OCI-LY3 (cell line): ENCODE measurements around the gene SH3RF3.

Experiments used
- H2AFZ ChIP-seq: fragments of 200-600, 300-600 bp; shearing (Covaris generic); 2 replicates; pipeline ENCODE4 v1.6.0; 2014; ENCODE audit warnings: antibody characterized with exemption, low read depth, low read length
- H3K27ac ChIP-seq: fragments of 200-600, 300-600 bp; sonication (generic); 2 replicates; pipeline ENCODE4 v1.5.1; 2014; ENCODE audit warnings: mild to moderate bottlenecking, low read length, moderate library complexity, mixed read lengths
- H3K27me3 ChIP-seq: fragments of 200-600, 300-600 bp; sonication (generic); 2 replicates; pipeline ENCODE4 v1.6.1; 2014; ENCODE audit warnings: low read depth, low read length, mixed read lengths
- H3K36me3 ChIP-seq: fragments of 200-600, 300-600 bp; sonication (generic); replicated peaks from 2 replicates; pipeline ENCODE3; 2014; ENCODE audit warnings: low read depth, low read length, mixed read lengths
- H3K4me1 ChIP-seq: fragments of 300-600, 200-600 bp; sonication (generic); 2 replicates; pipeline ENCODE4 v1.6.1; 2014; ENCODE audit warnings: low read length, mixed read lengths
- H3K4me2 ChIP-seq: fragments of 200-600, 300-600 bp; sonication (generic); 2 replicates; pipeline ENCODE4 v1.6.1; 2014; ENCODE audit warnings: low read length, mixed read lengths
- H3K4me3 ChIP-seq: fragments of 300-600, 200-600 bp; sonication (generic); 2 replicates; pipeline ENCODE4 v1.5.1; 2014; ENCODE audit warnings: antibody characterized with exemption, mild to moderate bottlenecking, low read length, moderate library complexity
- H3K79me2 ChIP-seq: fragments of 300-600, 200-600 bp; shearing (Covaris generic); 2 replicates; pipeline ENCODE4 v1.6.1; 2014; ENCODE audit warnings: mild to moderate bottlenecking, low read length, mixed read lengths
- H3K9ac ChIP-seq: fragments of 300-600, 200-600 bp; shearing (Covaris generic); 2 replicates; pipeline ENCODE4 v1.6.0; 2014; ENCODE audit warnings: mild to moderate bottlenecking, low read length, moderate library complexity
- H3K9me3 ChIP-seq: fragments of 200-600, 300-600 bp; shearing (Covaris generic); 2 replicates; pipeline ENCODE4 v1.6.1; 2014; ENCODE audit warnings: low read length, mixed read lengths; ENCODE audit not compliant: insufficient read depth
- H4K20me1 ChIP-seq: fragments of 200-600, 300-600 bp; sonication (generic); 2 replicates; pipeline ENCODE4 v1.6.1; 2016; ENCODE audit warnings: low read length, mixed read lengths; ENCODE audit not compliant: insufficient read depth
- EZH2phosphoT487 ChIP-seq: fragments of 200-600 bp; shearing (Covaris generic); IDR thresholded peaks from 2 replicates; pipeline ENCODE4 v1.6.1; 2018; ENCODE audit warnings: antibody characterized with exemption, mixed run types, low read depth
- TF ChIP-seq, protein P1 (sequence below): fragments of 200-600, 300-600 bp; sonication (generic); IDR thresholded peaks from 2 replicates; pipeline ENCODE4 v1.5.1; 2014; ENCODE audit warnings: antibody characterized with exemption, low read length, low read depth

The SH3RF3 gene

DNA sequence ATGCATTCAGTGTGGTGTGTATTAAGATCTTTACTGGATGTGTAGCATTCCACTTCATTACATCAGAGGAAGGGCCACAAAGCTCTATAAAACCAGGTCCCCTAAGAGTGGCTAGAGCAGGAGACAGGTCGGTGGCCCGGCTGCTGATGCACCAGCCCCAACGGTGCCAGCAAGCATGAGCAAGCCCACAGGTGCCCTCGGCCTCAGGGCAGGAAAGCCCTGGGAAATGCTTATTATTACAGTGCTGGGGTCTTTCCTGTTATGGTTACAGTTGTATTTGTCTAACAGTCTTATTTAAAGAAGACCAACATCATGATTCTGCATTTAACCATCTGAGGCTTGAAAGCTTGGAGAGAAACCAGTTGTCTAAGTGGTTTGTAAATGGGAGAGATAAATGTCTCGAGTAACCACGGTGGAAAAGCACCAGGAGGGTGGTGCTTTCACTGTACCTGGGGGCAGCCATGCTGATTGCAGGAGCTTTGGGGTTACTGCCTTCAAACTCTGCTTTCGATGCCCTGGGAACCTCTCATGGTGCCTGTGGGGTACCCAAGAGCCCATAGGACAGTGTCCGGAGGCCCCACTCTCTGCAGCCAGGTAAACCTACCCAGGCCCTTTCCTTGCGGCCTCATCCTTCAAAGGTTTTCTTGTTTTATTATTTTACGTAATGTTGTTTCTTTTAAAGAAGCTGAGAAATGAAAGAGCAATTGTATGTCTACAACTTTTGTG is 133.1 kb downstream of the SH3RF3 start:
- Histone ChIP-seq H3K4me2 (no peak overlapping the region), H4K20me1 (no peaks in the 10 kb centered on the region), H3K4me3 (no peak overlapping the region), H3K9me3 (no peaks in the 10 kb centered on the region), H2AFZ (no peak overlapping the region), H3K9ac (no peak overlapping the region), H3K36me3 (no peaks in the 10 kb centered on the region), H3K27ac (no peak overlapping the region), H3K27me3 (0 out of 2 replicates have a peak, but pooled peaks cover 3% of the 10 kb centered on the region), H3K79me2 (no peaks in the 10 kb centered on the region), H3K4me1 (no peaks in the 10 kb centered on the region)
- TF ChIP-seq, protein P1, sequence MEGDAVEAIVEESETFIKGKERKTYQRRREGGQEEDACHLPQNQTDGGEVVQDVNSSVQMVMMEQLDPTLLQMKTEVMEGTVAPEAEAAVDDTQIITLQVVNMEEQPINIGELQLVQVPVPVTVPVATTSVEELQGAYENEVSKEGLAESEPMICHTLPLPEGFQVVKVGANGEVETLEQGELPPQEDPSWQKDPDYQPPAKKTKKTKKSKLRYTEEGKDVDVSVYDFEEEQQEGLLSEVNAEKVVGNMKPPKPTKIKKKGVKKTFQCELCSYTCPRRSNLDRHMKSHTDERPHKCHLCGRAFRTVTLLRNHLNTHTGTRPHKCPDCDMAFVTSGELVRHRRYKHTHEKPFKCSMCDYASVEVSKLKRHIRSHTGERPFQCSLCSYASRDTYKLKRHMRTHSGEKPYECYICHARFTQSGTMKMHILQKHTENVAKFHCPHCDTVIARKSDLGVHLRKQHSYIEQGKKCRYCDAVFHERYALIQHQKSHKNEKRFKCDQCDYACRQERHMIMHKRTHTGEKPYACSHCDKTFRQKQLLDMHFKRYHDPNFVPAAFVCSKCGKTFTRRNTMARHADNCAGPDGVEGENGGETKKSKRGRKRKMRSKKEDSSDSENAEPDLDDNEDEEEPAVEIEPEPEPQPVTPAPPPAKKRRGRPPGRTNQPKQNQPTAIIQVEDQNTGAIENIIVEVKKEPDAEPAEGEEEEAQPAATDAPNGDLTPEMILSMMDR, result no peak
- TF ChIP-seq EZH2phosphoT487, result no peak

DNA sequence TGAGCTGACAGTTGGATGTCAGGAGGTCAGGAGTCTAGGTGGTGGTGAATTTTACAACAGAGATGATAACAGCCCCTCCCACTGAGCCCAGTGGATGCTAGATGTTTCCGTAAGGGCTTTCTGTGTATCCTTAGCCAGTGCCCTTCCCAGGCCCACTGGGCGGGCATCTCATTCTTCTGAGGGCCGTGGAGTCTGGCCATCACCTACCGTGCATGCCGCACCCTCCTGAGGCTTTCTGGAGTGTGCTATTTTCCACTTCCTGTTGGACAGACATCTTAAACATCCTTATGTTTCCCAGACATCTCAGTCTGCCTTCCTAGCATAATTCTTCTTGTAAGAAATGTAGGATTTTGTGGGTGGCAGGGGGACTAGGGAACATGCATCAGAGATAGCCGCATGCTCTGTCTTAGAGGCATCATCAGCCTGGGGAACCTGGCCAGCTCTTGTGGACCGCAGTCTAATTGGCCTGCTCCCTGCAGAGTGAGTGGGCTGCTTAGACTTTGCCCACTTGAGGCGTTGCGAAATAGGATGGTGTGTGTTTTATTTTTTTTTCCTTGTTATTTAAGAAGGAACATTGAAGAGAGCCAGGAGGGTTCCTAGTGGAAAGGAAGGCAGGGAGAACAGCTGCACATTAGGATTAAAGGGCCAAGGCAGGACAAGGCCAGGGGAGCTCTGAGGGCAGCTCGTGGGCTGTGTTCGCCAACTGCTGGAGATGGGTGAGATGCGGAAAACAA is 135.8 kb downstream of the SH3RF3 start:
- peaks cover 4% of the 10 kb centered on the region; the same call in 1 of the 2 replicates for H3K27me3 ChIP-seq
- H3K9ac ChIP-seq, result no peak overlapping the region
- no peak for TF ChIP-seq EZH2phosphoT487
- TF ChIP-seq, protein P1, result no peak
- H3K36me3 ChIP-seq, result no peaks in the 10 kb centered on the region
- H3K4me1 ChIP-seq, result no peaks in the 10 kb centered on the region
- no peak overlapping the region for H3K27ac ChIP-seq
- H3K4me2 ChIP-seq, result no peak overlapping the region
- H3K79me2 ChIP-seq, result no peaks in the 10 kb centered on the region
- no peaks in the 10 kb centered on the region for H3K9me3 ChIP-seq
- no peak overlapping the region for H3K4me3 ChIP-seq
- no peaks in the 10 kb centered on the region for H4K20me1 ChIP-seq
- no peak overlapping the region for H2AFZ ChIP-seq

DNA sequence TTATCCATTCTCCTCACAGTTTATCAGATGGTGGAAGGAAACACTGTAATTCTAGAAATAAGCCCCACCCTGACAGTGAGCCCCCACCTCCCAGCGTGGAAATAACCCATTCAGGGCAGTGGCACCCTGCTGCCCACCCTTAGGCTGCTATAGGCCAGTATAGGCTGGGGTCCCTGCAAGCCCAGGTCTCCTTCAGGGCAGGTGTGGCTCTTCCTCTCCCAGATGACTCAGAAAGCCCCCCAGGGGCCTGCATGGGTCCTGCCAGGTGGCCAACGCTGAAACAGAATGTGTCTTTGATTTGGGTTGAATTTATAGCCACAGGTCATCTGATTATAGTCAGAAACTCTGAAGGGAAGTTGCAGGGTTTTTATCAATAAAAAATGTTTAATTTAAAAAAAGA is 136.4 kb downstream of the SH3RF3 start:
- Histone ChIP-seq H3K27ac (no peak overlapping the region), H4K20me1 (no peaks in the 10 kb centered on the region)

DNA sequence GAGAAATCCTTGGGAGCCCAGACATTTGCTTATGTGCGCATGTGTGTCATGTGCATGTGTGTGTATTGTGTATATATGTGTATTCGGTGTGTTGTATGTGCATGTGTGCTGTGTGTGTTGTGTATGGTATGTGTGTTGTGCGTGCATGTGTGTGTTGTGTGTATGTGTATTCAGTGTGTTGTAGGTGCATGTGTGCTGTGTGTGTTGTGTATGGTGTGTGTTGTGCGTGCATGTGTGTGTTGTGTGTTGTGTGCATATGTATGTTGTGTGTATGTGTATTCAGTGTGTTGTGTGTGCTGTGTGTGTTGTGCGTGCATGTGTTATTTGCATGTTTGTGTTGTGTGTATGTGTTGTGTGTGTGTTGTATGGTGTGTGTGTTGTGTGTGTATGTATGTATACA is 136.9 kb downstream of the SH3RF3 start:
- Histone ChIP-seq H3K4me2 (no peak overlapping the region), H3K36me3 (no peaks in the 10 kb centered on the region), H3K9ac (no peak overlapping the region), H3K4me1 (no peaks in the 10 kb centered on the region), H2AFZ (no peak overlapping the region), H3K27ac (no peak overlapping the region), H3K4me3 (no peak overlapping the region), H3K27me3 (peaks cover 8% of the 10 kb centered on the region; the same call in 1 of the 2 replicates), H3K79me2 (no peaks in the 10 kb centered on the region), H4K20me1 (no peaks in the 10 kb centered on the region), H3K9me3 (no peaks in the 10 kb centered on the region)
- TF ChIP-seq, protein P1, result no peak
- no peak for TF ChIP-seq EZH2phosphoT487

More for the DNA sequence above, 136.4 kb downstream of the SH3RF3 start:
- Histone ChIP-seq H3K9ac (no peak overlapping the region), H3K9me3 (no peaks in the 10 kb centered on the region), H3K36me3 (no peaks in the 10 kb centered on the region), H3K79me2 (no peaks in the 10 kb centered on the region), H3K4me2 (no peak overlapping the region), H3K27me3 (peaks cover 8% of the 10 kb centered on the region; the same call in 1 of the 2 replicates), H3K4me1 (no peaks in the 10 kb centered on the region), H2AFZ (no peak overlapping the region), H3K4me3 (no peak overlapping the region)
- TF ChIP-seq, protein P1, result no peak
- no peak for TF ChIP-seq EZH2phosphoT487
